ENCODE data around the gene BCL2L11.

The BCL2L11 gene

DNA sequence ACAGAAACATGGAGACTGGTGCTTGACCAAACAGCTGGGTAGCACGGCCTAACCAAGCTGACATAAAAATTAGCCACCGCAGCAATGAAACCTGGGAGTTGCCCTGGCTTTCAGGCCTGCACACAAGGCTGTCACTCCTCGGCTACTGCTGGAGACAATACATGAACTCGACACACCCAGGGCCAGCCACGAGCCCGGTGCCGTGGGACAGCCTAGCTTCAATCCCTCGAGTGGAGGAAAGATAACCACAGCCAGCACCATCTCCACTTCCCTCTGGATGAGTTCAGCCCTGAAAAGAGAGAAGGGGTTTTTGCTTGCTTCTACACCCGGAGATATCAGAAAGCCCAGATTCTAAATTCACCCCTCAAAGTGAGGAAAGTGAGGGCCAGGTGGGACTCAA is 78.0 kb downstream of the BCL2L11 start:
- no peak for DNase-seq

DNA sequence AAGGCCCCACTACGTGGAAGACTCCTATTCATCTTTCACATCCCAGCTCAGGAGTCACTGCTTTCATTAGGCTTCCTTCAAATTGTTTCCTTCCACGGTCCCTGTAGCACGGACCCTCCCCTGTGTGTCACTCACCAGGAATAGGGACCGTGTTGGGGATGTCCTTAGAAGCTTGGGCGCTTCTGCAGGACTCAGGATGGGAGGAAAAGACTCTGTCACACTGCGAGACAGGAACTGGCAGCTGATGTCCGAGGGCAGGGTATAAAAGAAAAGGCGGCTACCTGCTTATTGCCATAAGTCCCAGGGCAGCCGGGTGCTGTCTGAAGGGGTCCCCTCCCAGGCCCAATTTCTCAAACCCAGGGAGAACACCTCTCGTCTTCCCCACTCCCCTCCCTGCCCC is 79.1 kb downstream of the BCL2L11 start:
- DNase-seq: no peak

DNA sequence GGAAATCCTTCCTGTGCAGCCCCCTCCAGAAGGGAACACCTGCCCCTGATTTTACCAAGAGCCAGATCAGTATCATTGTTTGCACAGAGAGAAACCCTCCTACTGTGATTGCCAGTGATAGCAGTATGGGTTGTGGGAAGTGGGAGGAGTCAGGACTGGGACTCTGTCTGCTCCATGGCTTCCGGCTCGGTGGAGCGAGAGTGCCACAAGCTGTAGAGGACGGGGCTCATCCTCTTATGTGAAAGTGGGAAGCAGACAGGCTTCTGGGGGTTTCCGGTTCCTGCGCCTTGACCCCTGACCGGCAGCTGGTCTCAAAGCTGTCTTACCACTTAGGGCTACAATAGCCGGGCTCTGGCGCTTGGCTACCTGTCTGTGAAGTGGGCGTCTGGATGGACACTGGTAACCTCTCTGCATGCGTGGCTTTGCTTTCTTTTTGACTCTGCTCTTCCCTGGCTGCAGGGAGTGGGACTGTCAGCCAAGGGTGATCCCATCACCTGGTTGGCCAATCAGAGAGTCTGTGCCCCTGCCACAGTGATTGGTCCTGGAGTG is 79.7 kb downstream of the BCL2L11 start:
- no peak for DNase-seq

DNA sequence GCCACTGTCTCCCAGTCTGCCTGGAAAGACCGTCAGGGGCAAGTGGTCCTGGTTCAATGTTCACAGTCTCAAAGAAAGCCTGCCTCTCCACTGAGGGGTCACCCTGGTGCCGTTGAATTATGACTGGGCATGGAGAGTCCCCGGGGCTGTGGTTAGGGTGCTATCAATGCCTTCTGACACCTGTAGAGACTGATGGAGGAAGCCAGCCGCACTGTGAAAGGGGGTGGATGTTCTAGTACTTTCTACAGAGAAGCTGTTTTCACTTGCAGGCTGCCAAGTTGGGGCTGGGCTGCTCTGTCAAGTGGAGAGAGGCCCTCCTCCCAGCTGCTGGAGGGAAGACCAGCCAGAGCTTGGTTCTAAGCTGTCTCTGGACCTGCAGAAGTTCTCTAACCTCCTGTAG is 80.5 kb downstream of the BCL2L11 start:
- no peak for DNase-seq

DNA sequence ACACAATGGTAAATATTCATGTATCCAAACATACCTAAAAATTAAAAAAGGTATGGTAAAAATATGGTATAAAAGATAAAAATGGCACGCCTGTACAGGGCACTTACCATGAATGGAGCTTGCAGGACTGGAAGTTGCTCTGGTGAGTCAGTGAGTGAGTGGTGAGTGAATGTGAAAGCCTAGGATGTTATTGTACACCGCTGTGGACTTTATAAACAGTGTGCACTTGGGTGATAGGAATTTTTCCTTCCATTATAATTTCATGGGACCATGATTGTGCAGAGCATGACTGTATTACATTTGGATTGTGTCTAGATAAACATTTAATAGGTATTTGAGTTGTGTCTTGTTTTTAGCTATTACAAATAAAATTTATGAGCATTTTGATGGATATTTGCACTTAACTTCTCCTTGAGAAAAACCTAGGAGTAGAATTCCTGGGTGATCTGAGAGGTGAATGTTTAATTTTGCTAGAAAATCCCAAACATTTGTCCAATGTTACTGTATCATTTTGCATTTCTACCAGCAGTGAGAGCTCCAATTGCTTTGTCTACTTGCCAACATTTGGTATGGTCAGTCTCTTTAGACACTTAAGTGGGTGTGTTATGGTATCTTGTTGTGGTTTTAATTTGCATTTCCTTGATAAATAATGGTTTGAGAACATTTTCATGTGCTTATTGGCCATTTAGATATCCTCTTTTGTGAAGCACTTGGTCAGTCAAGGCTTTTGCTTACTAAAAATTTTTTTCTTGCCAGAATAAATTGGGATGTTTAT is 81.7 kb downstream of the BCL2L11 start:
- no peak for DNase-seq

DNA sequence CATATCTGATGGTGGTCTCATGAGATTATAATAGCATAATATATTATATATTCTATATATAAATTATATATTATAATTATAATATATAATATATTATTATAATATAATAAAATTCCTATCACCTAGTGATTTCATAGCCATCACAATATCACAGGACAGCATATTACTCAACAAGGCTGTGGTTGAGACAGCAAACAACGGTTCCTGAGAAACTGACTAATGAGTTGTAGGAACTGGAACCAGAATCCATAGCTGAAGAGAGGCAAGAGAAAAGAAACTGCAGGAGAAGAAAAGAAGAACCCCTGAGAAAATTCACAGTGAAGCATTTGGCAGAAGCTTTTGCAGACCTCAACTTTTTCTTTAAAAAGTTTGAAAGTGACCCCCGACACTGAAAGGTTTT is 84.0 kb downstream of the BCL2L11 start:
- DNase-seq: no peak

DNA sequence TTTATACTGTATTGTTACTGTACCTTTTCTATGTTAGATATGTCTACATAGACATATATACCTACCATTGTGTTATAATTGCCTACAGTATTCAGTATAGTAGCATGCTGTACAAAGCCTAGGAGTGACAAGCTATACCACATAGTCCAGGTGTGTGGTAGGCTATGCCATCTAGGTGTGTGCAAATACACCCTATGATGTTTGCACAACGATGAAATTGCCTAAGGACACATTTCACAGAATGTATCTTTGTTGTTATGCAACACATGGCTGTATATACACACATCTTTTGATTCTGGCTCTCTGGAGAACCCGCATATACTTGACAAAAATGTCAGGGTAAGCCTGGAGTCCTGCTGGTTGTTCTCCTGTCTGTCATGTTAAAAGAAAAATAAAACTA is 85.1 kb downstream of the BCL2L11 start:
- no peak for DNase-seq

DNA sequence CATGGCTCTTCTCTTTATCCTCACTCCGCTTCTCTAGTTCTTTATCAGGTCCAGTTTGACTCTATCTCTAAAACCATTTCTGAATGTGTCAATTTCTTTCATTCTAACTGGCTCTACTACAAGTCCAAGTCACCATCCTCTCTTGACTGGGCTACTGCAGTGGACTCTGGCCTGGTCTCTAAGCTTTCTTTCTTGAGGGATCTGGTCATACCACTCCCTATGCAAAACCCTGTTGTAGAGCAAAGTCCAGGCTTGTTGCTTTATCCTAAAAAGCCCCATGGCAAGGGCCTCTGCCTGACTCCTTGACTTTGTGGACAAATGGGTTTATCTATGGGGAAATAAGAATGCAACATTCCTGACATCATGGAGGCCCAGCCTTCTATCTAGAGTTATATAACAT is 87.1 kb downstream of the BCL2L11 start:
- DNase-seq: no peak

DNA sequence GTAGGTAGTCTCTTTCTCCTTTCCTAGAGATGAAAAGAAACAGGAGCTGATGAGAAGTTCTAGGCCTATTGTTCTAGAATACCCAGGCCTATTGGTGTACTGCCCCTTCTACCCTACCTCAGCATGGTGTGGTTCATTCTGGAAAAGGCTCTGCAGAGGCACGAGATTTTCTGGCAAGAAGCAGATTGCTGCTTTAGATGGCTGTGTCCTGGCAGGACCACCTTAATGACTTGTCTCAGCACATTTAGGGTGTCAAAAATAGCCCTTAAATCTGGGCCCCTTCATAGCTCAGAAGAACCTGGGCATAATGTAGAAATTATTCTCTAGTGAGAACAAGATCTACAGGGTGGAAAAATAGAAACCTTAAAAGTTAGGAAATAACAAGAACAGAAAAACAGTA is 87.9 kb downstream of the BCL2L11 start:
- no peak for DNase-seq

DNA sequence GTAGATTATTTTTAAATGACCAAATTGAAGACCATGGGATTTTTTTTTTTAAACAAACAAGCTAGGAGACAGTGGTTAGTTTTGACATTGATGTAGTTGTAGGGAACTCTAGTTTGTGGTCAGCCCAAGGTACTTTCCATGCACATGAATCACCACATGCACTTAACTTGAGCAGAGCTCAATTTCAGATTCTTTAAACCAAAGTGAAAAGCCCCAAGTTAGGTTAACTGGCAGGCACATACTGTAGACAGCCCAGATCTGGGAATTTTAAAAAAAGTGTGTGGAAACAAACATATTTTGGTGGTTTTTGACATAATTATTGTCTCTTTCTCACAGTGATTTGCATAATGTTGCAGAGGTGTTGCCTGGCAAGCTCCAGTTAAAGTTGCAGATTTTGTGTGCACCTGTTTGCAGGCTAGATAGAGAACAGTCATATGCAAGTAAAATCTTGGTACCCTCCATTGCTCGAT is 88.4 kb downstream of the BCL2L11 start:
- no peak for DNase-seq

DNA sequence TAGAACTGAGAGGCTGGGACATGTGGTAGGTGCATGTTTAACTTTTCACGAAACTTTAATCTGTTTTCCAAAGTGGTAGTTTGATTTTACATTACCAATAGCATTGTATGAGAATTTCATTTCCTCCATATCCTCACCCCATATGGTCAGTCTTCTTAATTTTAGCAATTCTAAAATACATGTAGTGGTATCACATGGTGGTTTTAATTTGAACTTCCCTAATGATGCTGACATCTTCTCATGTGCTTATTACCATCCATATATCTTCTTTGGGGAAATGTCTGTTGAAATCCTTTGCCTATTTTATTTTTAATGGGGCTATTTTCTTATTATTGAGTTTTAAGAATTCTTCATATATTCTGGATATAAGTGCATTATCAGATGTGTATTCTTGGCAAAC is 89.3 kb downstream of the BCL2L11 start:
- DNase-seq: no peak

DNA sequence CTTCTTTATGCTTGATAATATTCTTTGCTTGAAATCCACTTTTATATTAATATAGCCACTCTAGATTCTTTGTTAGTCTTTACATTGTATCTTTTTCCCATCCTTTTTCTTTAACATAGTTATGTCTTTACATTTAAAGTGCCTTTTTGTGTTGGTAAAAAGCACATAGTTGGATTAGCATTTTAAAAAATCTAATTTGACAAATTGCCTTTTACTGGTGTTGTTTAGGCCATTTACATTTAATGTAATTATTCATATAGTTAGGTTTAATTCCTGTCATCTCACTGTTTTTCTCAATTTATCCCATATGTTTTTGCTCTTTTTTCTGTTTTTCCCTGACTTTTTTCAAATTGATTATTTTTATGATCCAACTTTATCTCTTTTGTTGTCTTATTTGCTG is 93.2 kb downstream of the BCL2L11 start:
- DNase-seq: no peak

DNA sequence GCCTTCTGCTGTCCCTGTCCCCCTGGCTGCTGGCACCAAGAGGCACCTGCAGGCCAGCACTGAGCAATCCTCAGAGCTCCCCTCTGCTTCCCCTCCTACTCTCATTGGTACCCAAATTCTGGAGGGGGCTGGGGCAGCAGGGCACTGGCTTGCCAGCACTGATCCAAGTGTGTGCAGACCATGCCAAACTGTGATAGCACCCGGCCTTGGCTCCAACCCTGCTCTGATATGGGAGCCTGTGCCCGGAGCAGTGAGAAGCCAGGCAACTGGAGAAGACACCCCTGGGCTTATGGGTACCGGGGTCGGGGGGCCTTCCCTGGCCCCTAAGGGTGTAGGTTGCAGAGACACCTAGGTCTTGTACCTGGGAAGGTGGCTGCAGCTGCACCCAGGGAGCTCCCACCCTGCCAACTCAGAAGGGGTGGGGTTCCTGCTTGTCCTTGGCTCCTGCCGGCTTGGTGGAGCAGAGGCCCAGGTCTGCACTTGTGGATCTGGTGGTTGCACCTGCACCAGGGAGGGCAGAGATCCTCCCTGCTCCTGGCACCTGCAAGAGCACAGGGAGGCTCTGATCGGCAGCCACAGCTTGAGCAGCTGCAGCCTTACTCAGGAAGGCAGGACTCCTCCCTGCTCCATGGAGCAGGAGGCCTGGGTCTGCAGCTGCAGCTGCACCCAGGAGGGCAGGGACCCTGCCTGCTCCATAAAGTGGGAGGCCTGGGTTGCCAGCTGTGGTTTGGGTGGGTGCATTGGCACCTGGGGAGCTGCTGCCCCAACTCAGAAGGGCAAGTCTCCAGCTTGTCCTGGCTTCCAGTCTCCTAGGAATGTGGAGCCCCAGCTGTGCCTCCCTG is 96.3 kb downstream of the BCL2L11 start:
- DNase-seq: no peak

All from activated T-cell treated with anti-CD3 and anti-CD28 coated beads, Interleukin-2, amount 50 U/mL, for 1 hour (primary cell).